NCI-H345 (cell line): ENCODE results near the gene SLC9A9.
"Not testable (repeated sequence)": the region's sequence is repeated elsewhere in the genome, so short reads cannot be mapped to it uniquely, and the experiment has no call there.

Experiments used
- DNase-seq: peaks from one replicate; lab custom pipeline; 2025; lab: John Stamatoyannopoulos, UW

The SLC9A9 gene

DNA sequence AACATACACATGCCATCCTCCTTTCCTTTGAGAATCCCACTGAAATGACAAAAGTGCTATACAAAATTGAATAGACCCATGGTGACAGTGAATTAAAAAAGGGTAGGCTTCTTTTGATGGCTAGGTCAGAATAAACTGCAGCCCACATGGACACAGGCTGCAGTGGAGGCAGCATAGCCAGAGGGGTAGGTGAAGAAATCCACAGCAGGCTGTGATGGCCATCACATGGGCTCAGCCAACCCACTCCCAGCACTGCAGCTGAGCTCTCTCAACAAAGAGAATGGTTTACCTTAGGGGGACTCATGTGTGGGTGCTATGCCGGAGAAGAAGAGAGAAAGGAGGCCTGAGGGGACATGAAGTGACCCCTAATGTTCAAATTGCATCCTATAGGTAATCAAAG lies 397.6 kb downstream of the SLC9A9 start:
- DNase-seq: no peak

GRCh38 chr3:143447491-143447890 lies 400.8 kb downstream of the SLC9A9 start:
- no peak for DNase-seq

- no peak for DNase-seq
Measured at GRCh38 chr3:143445118-143445517, 403.1 kb downstream of the SLC9A9 start.

- DNase-seq: no peak
Measured at GRCh38 chr3:143443851-143444331, 404.4 kb downstream of the SLC9A9 start.

DNA sequence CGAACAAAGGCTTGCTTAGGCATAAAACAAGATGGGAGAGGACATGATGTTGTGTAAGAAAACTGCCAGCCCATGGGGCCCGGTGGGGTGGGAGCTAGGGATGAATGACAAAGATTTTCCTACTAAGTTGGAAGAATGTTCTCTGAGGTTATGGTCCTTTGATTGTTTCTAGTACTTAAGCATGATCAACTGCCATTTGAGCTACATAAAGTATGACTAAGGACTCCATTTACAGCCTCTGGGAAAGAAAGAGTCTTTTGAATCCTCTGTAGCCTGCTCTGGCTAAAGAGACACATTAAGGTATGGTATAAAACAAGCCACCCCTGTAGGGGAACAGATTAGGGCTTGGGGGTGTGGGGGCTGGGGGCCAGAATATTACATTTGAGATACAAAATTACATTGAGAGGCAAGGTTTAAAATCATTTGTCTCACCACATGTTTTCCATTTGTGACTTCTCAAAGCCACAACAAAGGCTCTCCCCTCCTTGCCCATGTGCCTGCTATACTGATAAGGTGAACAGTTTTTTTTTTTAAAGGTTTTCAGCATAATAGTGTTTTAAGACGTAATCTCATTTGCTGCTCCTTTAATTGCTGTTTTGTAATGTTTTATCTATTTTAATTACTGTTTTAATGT lies 405.3 kb downstream of the SLC9A9 start:
- DNase-seq: no peak

- DNase-seq: no peak
Measured at GRCh38 chr3:143441516-143442171, 406.6 kb downstream of the SLC9A9 start.

DNA sequence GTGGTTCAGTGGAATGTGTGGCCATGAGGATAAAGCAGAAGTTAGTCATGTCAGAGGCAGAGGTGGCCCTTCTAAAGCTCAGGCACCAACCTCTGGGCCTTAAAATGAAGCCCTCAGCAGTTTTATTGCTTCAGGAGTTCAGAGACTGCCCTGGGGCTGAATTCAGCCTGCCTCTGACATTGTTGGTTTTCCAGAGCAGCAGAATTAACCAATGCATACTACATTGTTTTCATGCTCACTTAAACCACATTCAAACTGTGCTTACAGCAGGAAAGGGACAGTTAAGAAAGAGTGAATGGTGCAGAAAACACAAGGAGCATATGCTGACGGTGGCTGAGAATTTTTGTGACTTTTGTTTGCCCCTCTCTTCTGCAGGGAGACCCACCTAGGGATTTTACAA lies 408.5 kb downstream of the SLC9A9 start:
- DNase-seq: no peak

- DNase-seq: no peak
Measured at GRCh38 chr3:143437405-143437804, 410.9 kb downstream of the SLC9A9 start.

DNA sequence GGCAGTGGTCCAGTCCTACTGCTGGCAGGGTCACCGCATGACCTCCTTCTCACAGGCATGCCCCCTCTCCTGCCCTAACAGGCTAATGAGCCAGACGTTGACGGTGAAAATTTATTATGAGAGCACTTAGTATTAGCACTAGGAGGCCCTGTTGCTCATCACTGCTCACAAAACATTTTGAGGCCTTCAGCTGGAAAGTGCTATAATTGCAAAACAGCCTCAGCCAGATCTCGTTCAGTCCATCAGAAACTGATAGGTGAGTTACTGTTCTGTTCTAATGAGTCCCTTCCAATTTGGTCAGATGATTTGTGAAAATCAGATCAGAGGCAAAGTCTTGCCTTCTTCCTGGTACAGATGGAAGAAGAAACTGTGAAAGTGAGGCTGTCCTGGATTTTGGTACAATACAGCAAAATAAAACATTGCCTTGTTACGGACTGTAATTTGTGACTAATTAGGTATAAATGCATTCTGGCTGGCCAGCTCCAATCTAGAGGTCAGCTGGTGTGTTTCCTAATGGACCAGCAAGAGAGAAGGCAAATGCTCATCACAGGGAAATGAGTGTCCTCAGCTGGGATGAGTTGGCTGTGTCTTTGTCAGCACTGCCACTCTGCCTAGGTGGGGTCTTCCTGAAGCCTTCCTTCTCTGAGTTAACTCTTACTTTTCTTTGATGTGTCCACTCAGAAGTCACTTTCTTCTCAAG lies 411.9 kb downstream of the SLC9A9 start:
- DNase-seq: no peak

- no peak for DNase-seq
Measured at GRCh38 chr3:143433787-143434378, 414.4 kb downstream of the SLC9A9 start.

DNA sequence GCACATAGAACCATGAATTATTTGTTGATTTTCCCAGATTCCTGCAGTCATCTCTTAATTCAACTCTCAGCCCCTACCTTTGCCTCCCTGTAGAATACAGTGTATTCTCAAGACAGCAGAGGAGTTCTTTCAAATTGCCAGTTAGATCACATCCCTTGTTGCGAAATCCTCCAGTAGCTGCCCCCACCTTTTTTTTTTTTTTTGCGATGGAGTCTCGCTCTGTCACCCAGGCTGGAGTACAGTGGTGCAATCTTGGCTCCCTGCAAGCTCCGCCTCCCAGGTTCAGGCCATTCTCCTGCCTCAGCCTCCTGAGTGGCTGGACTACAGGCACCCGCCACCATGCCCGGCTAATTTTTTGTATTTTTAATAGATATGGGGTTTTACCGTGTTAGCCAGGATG lies 417.0 kb downstream of the SLC9A9 start:
- DNase-seq: not testable (repeated sequence)

GRCh38 chr3:143430568-143430967 lies 417.7 kb downstream of the SLC9A9 start:
- no peak for DNase-seq

GRCh38 chr3:143429628-143430514 lies 418.4 kb downstream of the SLC9A9 start:
- no peak for DNase-seq

- no peak for DNase-seq
Measured at GRCh38 chr3:143428294-143428693, 420.0 kb downstream of the SLC9A9 start.

DNA sequence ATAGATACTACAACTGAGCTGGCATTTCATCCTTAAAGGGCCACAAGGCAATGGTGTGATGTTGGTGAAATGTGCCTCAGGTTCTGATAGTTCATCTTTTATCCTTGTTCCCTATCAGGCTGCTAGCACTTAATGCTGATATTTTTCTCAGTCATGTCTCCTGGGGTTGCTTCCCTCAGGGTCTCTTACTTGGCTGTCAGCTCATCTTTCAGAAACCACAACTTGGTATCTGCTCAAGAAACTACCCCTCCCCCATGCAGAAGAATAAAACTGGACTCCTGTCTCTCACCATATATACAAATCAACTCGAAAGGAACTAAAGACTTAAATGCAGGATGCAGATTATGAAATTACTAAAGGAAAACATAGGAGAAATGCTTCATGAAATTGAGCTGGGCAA lies 420.6 kb downstream of the SLC9A9 start:
- no peak for DNase-seq

DNA sequence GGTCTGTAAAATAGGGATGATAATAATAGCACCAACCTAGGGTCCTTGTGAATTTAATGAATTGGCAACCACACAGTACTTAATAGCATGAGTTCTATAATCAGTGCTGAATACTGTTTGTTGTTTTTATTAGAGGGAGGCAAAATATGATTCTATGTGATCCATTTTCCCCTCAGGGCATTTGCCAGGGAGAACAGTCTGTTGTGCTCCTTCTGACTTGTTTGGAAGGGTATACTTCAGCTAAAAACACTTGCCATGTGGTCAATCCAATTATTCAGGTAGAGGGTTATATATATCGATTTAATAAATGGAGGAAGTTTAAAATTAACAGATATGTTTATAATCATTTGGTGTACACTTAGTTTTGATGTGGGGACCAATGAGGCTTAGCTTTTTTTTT lies 423.4 kb downstream of the SLC9A9 start:
- no peak for DNase-seq

DNA sequence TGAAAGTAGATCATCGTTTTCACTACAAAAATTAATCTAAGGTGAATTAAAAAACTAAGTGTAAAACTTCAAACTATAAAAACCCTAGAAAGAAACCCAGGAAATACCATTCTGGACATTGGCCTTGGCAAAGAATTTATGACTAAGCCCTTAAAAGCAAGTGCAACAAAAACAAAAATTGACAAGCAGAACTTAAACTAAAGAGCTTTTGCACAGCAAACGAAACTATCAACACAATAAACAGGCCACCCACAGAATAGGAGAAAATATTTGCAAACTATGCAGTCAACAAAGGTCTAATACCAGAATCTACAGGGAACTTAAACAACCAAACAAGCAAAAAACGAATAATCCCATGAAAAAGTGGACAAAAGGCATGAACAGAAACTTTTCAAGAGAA lies 426.7 kb downstream of the SLC9A9 start:
- no peak for DNase-seq

GRCh38 chr3:143419611-143420010 lies 428.7 kb downstream of the SLC9A9 start:
- DNase-seq: no peak

DNA sequence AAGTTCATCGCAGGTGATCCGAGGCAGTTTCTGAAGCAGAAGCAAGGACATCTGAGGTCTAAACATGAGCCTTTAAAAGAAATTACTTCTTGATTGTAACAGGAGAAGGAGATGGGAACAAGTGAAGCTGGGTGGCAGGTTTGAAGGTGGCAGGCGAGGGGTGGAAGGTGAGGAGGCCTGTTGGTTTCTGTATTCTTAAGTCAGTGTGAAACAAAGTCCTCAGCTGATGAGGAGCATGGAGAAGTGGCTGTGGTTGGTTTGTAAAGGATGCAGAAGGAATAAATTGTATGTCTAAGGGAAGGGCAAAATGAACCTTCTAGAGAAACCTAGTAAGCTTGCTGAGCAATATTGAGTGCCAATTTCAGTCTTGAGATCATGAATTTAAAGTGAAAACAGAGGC lies 429.9 kb downstream of the SLC9A9 start:
- DNase-seq: no peak

GRCh38 chr3:143416229-143416628 lies 432.0 kb downstream of the SLC9A9 start:
- no peak for DNase-seq

- no peak for DNase-seq
Measured at GRCh38 chr3:143414571-143415253, 433.6 kb downstream of the SLC9A9 start.
